Left ventricle myocardium inferior (tissue), 1 donor: ENCODE results near the gene BCL11B. TPM values are rescaled to one million over a fixed set of nuclear protein-coding genes. Genes with fewer than 3 reads are reported as not detected.

Source experiments
- DNase-seq: peaks from one replicate; pipeline ENCODE4 v3.0.0-alpha.2; 2020
- H3K27ac ChIP-seq: fragments of 200-600 bp; replicated peaks from 2 replicates; pipeline ENCODE4 v1.8.0; 2021
- H3K27me3 ChIP-seq: fragments of 200-600 bp; 2 replicates; pipeline ENCODE4 v1.8.0; 2021; ENCODE audit warnings: low read depth
- H3K36me3 ChIP-seq: fragments of 200-600 bp; 2 replicates; pipeline ENCODE4 v1.8.0; 2021
- H3K4me1 ChIP-seq: fragments of 200-600 bp; 2 replicates; pipeline ENCODE4 v1.8.0; 2021
- H3K4me3 ChIP-seq: fragments of 200-600 bp; 2 replicates; pipeline ENCODE4 v1.8.0; 2021; ENCODE audit warnings: mild to moderate bottlenecking, moderate library complexity
- H3K9me3 ChIP-seq: fragments of 200-600 bp; replicated peaks from 2 replicates; pipeline ENCODE4 v1.8.0; 2021
- CTCF ChIP-seq: fragments of 200-600 bp; IDR thresholded peaks from 2 replicates; pipeline ENCODE4 v1.8.0; 2021; ENCODE audit warnings: antibody characterized with exemption, mild to moderate bottlenecking, borderline replicate concordance
- intact Hi-C: fragments of 100-400 bp; cut with micrococcal nuclease; formaldehyde crosslinking; loops from one replicate; pipeline ENCODE4 v1.11.0; 2022
- total RNA-seq: library from RNA; stranded (reverse); fragmentation: NEBNext Ultra II Directional; extraction: Animal tissue kit (Norgen Biotek cat#: 25700); gene quantifications from one replicate; pipeline ENCODE4 v1.2.1, GENCODE V29; 2021
- donor health status: DM: no; HTN: yes; CAD: no; lungs with severe emphysema.

BCL11B gene
- total RNA-seq, 1 donor from 2014 or later, result 0.11 TPM

GRCh38 chr14:99185436-99186068, 86.4 kb downstream of the BCL11B start:
- no peaks in the 10 kb centered on the region for H3K4me1 ChIP-seq
- H3K27ac ChIP-seq, result no peak overlapping the region
- intact Hi-C loops, result no loop called here
- no peak for TF ChIP-seq CTCF
- peaks cover 50% of the 10 kb centered on the region for H3K27me3 ChIP-seq
- H3K4me3 ChIP-seq, result no peak overlapping the region
- no peak for DNase-seq
- H3K36me3 ChIP-seq, result no peaks in the 10 kb centered on the region
- no peaks in the 10 kb centered on the region for H3K9me3 ChIP-seq

GRCh38 chr14:99183716-99184115, 88.3 kb downstream of the BCL11B start:
- TF ChIP-seq CTCF, result no peak
- Histone ChIP-seq H3K4me3 (no peak overlapping the region), H3K4me1 (no peaks in the 10 kb centered on the region), H3K36me3 (no peaks in the 10 kb centered on the region), H3K9me3 (no peaks in the 10 kb centered on the region), H3K27me3 (peaks cover 42% of the 10 kb centered on the region), H3K27ac (no peak overlapping the region)
- DNase-seq, result no peak
- intact Hi-C loops, result no loop called here

GRCh38 chr14:99183311-99183710, 88.7 kb downstream of the BCL11B start:
- intact Hi-C loops, result no loop called here
- Histone ChIP-seq H3K27me3 (peaks cover 40% of the 10 kb centered on the region), H3K4me3 (no peak overlapping the region), H3K27ac (no peak overlapping the region), H3K4me1 (no peaks in the 10 kb centered on the region), H3K9me3 (no peaks in the 10 kb centered on the region), H3K36me3 (no peaks in the 10 kb centered on the region)
- no peak for DNase-seq
- TF ChIP-seq CTCF, result no peak

- H3K9me3 ChIP-seq, result no peaks in the 10 kb centered on the region
- H3K36me3 ChIP-seq, result no peaks in the 10 kb centered on the region
- H3K27ac ChIP-seq, result no peak overlapping the region
- DNase-seq, result no peak
- no peak for TF ChIP-seq CTCF
- no peaks in the 10 kb centered on the region for H3K4me1 ChIP-seq
- H3K27me3 ChIP-seq, result peaks cover 40% of the 10 kb centered on the region
- H3K4me3 ChIP-seq, result no peak overlapping the region
- intact Hi-C loops, result no loop called here
Measured at GRCh38 chr14:99182548-99183250, 89.3 kb downstream of the BCL11B start.

GRCh38 chr14:99181804-99182520, 90.0 kb downstream of the BCL11B start:
- Histone ChIP-seq H3K36me3 (no peaks in the 10 kb centered on the region), H3K4me3 (no peak overlapping the region), H3K9me3 (no peaks in the 10 kb centered on the region), H3K4me1 (no peaks in the 10 kb centered on the region), H3K27me3 (peaks cover 40% of the 10 kb centered on the region), H3K27ac (no peak overlapping the region)
- no peak for TF ChIP-seq CTCF
- intact Hi-C loops, result no loop called here
- no peak for DNase-seq
